ENCODE results near the gene CLDN7.

CLDN7 gene

GRCh38 chr17:7217113-7217987 lies 44.9 kb downstream of the CLDN7 start:
- TF ChIP-seq ZNF8 (CRISPR knock-in tag; IDR thresholded peaks at IDR 0.05) (no peak), ZFP30 (CRISPR knock-in tag; IDR thresholded peaks at IDR 0.05) (no peak), TSHZ2 (CRISPR knock-in tag; IDR thresholded peaks at IDR 0.05) (no peak)
- ATAC-seq = no peak

- TF ChIP-seq ZC3H10 (CRISPR knock-in tag; IDR thresholded peaks at IDR 0.05) (no peak), PATZ1 (CRISPR knock-in tag; IDR thresholded peaks at IDR 0.05; ENCODE audit: borderline replicate concordance) (no peak), BACH2 (CRISPR knock-in tag; IDR thresholded peaks at IDR 0.05; ENCODE audit: borderline replicate concordance) (no peak), ARNTL (CRISPR knock-in tag; IDR thresholded peaks at IDR 0.05; ENCODE audit: borderline replicate concordance, low read depth) (no peak), OSR1 (CRISPR knock-in tag; IDR thresholded peaks at IDR 0.05) (no peak), GLIS3 (CRISPR knock-in tag; IDR thresholded peaks at IDR 0.05) (no peak), ESRRG (CRISPR knock-in tag; IDR thresholded peaks at IDR 0.05) (no peak), ZNF8 (CRISPR knock-in tag; IDR thresholded peaks at IDR 0.05) (no peak), ZFP30 (CRISPR knock-in tag; IDR thresholded peaks at IDR 0.05) (no peak), ZFP3 (CRISPR knock-in tag; IDR thresholded peaks at IDR 0.05) (no peak), ZNF70 (CRISPR knock-in tag; IDR thresholded peaks at IDR 0.05) (no peak), CSRNP3 (CRISPR knock-in tag; IDR thresholded peaks at IDR 0.05) (no peak)
- no peak for ATAC-seq
These were observed 45.8 kb downstream of the CLDN7 start for GRCh38 chr17:7216242-7217112.

GRCh38 chr17:7215652-7216180 lies 46.6 kb downstream of the CLDN7 start:
- ATAC-seq = 0 out of 3 replicates have a peak, but pooled peaks have one; percentile 4
- no peak for TF ChIP-seq ZC3H10 (CRISPR knock-in tag; IDR thresholded peaks at IDR 0.05)
- no peak for TF ChIP-seq CSDC2 (CRISPR knock-in tag; IDR thresholded peaks at IDR 0.05)
- TF ChIP-seq TCF4 (CRISPR knock-in tag; IDR thresholded peaks at IDR 0.05; ENCODE audit: borderline replicate concordance) = no peak
- TF ChIP-seq PATZ1 (CRISPR knock-in tag; IDR thresholded peaks at IDR 0.05; ENCODE audit: borderline replicate concordance) = no peak
- TF ChIP-seq BACH2 (CRISPR knock-in tag; IDR thresholded peaks at IDR 0.05; ENCODE audit: borderline replicate concordance) = no peak
- TF ChIP-seq ZNF8 (CRISPR knock-in tag; IDR thresholded peaks at IDR 0.05) = no peak
- no peak for TF ChIP-seq ZFP3 (CRISPR knock-in tag; IDR thresholded peaks at IDR 0.05)
- TF ChIP-seq RARB (CRISPR knock-in tag; IDR thresholded peaks at IDR 0.05) = no peak
- TF ChIP-seq ISL1 (CRISPR knock-in tag; IDR thresholded peaks at IDR 0.05) = no peak
- no peak for TF ChIP-seq OSR1 (CRISPR knock-in tag; IDR thresholded peaks at IDR 0.05)
- no peak for TF ChIP-seq ZNF565 (CRISPR knock-in tag; conservative IDR thresholded peaks at IDR 0.05; ENCODE audit: low read depth)
- TF ChIP-seq ESRRG (CRISPR knock-in tag; IDR thresholded peaks at IDR 0.05) = no peak
- no peak for TF ChIP-seq TOX (CRISPR knock-in tag; IDR thresholded peaks at IDR 0.05; ENCODE audit: borderline replicate concordance)

Data from SK-N-SH treated with all-trans-retinoic acid at 6 μM for 48 hours (cell line).